ENCODE data around the gene COPE.

The COPE gene

GRCh38 chr19:18964121-18964520, 44.9 kb upstream of the COPE start:
- Histone ChIP-seq H3K4me2 (ENCODE audit: low read length) (no peak overlapping the region), H3K4me1 (ENCODE audit: low read length) (no peaks in the 10 kb centered on the region), H4K20me1 (ENCODE audit: insufficient read depth, low read length) (no peaks in the 10 kb centered on the region), H3K4me3 (ENCODE audit: low read length) (no peak overlapping the region), H3K27me3 (ENCODE audit: low read depth, low read length) (peaks cover 3% of the 10 kb centered on the region; the same call in 1 of the 2 replicates), H3K36me3 (replicated peaks; ENCODE audit: low read depth, low read length) (no peaks in the 10 kb centered on the region), H2AFZ (ENCODE audit: low read depth, low read length) (no peak overlapping the region), H3K9me3 (ENCODE audit: insufficient read depth, low read length) (no peaks in the 10 kb centered on the region), H3K27ac (ENCODE audit: low read length) (no peak overlapping the region), H3K9ac (ENCODE audit: low read length) (no peak overlapping the region), H3K79me2 (ENCODE audit: low read length) (no peaks in the 10 kb centered on the region)
- no peak for TF ChIP-seq EZH2phosphoT487 (IDR thresholded peaks at IDR 0.05; ENCODE audit: low read depth)
- TF ChIP-seq CTCF (IDR thresholded peaks at IDR 0.05; ENCODE audit: low read depth, low read length) = no peak

GRCh38 chr19:18961767-18962620, 42.8 kb upstream of the COPE start:
- Histone ChIP-seq H3K9me3 (ENCODE audit: insufficient read depth, low read length) (no peaks in the 10 kb centered on the region), H2AFZ (ENCODE audit: low read depth, low read length) (no peak overlapping the region), H3K4me3 (ENCODE audit: low read length) (no peak overlapping the region), H3K36me3 (replicated peaks; ENCODE audit: low read depth, low read length) (no peaks in the 10 kb centered on the region), H3K79me2 (ENCODE audit: low read length) (no peaks in the 10 kb centered on the region), H3K9ac (ENCODE audit: low read length) (no peak overlapping the region), H3K4me2 (ENCODE audit: low read length) (no peak overlapping the region), H3K4me1 (ENCODE audit: low read length) (no peaks in the 10 kb centered on the region), H3K27ac (ENCODE audit: low read length) (no peak overlapping the region), H3K27me3 (ENCODE audit: low read depth, low read length) (0 out of 2 replicates have a peak, but pooled peaks cover 3% of the 10 kb centered on the region), H4K20me1 (ENCODE audit: insufficient read depth, low read length) (no peaks in the 10 kb centered on the region)
- TF ChIP-seq CTCF (IDR thresholded peaks at IDR 0.05; ENCODE audit: low read depth, low read length) (no peak), EZH2phosphoT487 (IDR thresholded peaks at IDR 0.05; ENCODE audit: low read depth) (no peak)

- no peak overlapping the region for H3K4me2 ChIP-seq (ENCODE audit: low read length)
- H2AFZ ChIP-seq (ENCODE audit: low read depth, low read length) = no peak overlapping the region
- 0 out of 2 replicates have a peak, but pooled peaks cover 3% of the 10 kb centered on the region for H3K27me3 ChIP-seq (ENCODE audit: low read depth, low read length)
- H3K4me1 ChIP-seq (ENCODE audit: low read length) = no peaks in the 10 kb centered on the region
- no peak overlapping the region for H3K4me3 ChIP-seq (ENCODE audit: low read length)
- no peaks in the 10 kb centered on the region for H3K79me2 ChIP-seq (ENCODE audit: low read length)
- no peak for TF ChIP-seq EZH2phosphoT487 (IDR thresholded peaks at IDR 0.05; ENCODE audit: low read depth)
- no peak for TF ChIP-seq CTCF (IDR thresholded peaks at IDR 0.05; ENCODE audit: low read depth, low read length)
- H3K36me3 ChIP-seq (replicated peaks; ENCODE audit: low read depth, low read length) = no peaks in the 10 kb centered on the region
- no peaks in the 10 kb centered on the region for H3K9me3 ChIP-seq (ENCODE audit: insufficient read depth, low read length)
- no peak overlapping the region for H3K9ac ChIP-seq (ENCODE audit: low read length)
- no peaks in the 10 kb centered on the region for H4K20me1 ChIP-seq (ENCODE audit: insufficient read depth, low read length)
- no peak overlapping the region for H3K27ac ChIP-seq (ENCODE audit: low read length)
Observed at GRCh38 chr19:18960370-18960769, 41.2 kb upstream of the COPE start.

GRCh38 chr19:18955042-18955441, 35.9 kb upstream of the COPE start:
- TF ChIP-seq EZH2phosphoT487 (IDR thresholded peaks at IDR 0.05; ENCODE audit: low read depth) = no peak
- no peak for TF ChIP-seq CTCF (IDR thresholded peaks at IDR 0.05; ENCODE audit: low read depth, low read length)
- Histone ChIP-seq H3K4me1 (ENCODE audit: low read length) (no peaks in the 10 kb centered on the region), H3K27ac (ENCODE audit: low read length) (no peak overlapping the region), H3K4me3 (ENCODE audit: low read length) (no peak overlapping the region), H4K20me1 (ENCODE audit: insufficient read depth, low read length) (no peaks in the 10 kb centered on the region), H3K9me3 (ENCODE audit: insufficient read depth, low read length) (no peaks in the 10 kb centered on the region), H3K27me3 (ENCODE audit: low read depth, low read length) (no peaks in the 10 kb centered on the region), H3K4me2 (ENCODE audit: low read length) (no peak overlapping the region), H3K79me2 (ENCODE audit: low read length) (no peaks in the 10 kb centered on the region), H3K36me3 (replicated peaks; ENCODE audit: low read depth, low read length) (no peaks in the 10 kb centered on the region), H2AFZ (ENCODE audit: low read depth, low read length) (no peak overlapping the region), H3K9ac (ENCODE audit: low read length) (no peak overlapping the region)

All from OCI-LY3 (cell line).